Neural progenitor cell (in vitro differentiated cells): ENCODE results near the gene FGD3. TPM values are rescaled to one million over a fixed set of nuclear protein-coding genes. Genes with fewer than 3 reads are reported as not detected.

Source experiments
- DNase-seq: peaks from one replicate; pipeline ENCODE4 v3.0.0-alpha.2; 2016; ENCODE audit warnings: low spot score
- H2AFZ ChIP-seq: fragments of 200-600 bp; sonication (generic); replicated peaks from 2 replicates; pipeline ENCODE4 v1.6.1; 2016; ENCODE audit warnings: antibody characterized with exemption
- H3F3A ChIP-seq: fragments of 200-600 bp; sonication (generic); 2 replicates; pipeline ENCODE4 v1.6.1; 2016; ENCODE audit warnings: antibody characterized with exemption, low read depth
- H3K27ac ChIP-seq: fragments of 200-600 bp; sonication (generic); 2 replicates; pipeline ENCODE4 v1.5.1; 2016; ENCODE audit warnings: mild to moderate bottlenecking
- H3K27me3 ChIP-seq: fragments of 200-600 bp; sonication (generic); 2 replicates; pipeline ENCODE4 v1.6.1; 2016; ENCODE audit warnings: mild to moderate bottlenecking, moderate library complexity
- H3K36me3 ChIP-seq: fragments of 200-600 bp; sonication (generic); 2 replicates; pipeline ENCODE4 v1.5.1; 2016
- H3K4me1 ChIP-seq: fragments of 200-600 bp; sonication (generic); 2 replicates; pipeline ENCODE4 v1.6.1; 2016; ENCODE audit warnings: mixed run types
- H3K4me2 ChIP-seq: fragments of 200-600 bp; sonication (generic); 2 replicates; pipeline ENCODE4 v1.6.1; 2016
- H3K4me3 ChIP-seq: fragments of 200-600 bp; sonication (generic); 2 replicates; pipeline ENCODE4 v1.5.1; 2016
- H3K79me2 ChIP-seq: fragments of 200-600 bp; sonication (generic); 2 replicates; pipeline ENCODE4 v1.6.1; 2016; ENCODE audit warnings: low read depth
- H3K9ac ChIP-seq: fragments of 200-600 bp; sonication (generic); 2 replicates; pipeline ENCODE4 v1.6.1; 2016
- H3K9me3 ChIP-seq: fragments of 200-600 bp; sonication (generic); 2 replicates; pipeline ENCODE4 v1.5.1; 2016; ENCODE audit warnings: low read depth
- H4K20me1 ChIP-seq: fragments of 200-600 bp; sonication (generic); 2 replicates; pipeline ENCODE4 v1.6.1; 2016; ENCODE audit warnings: low read depth
- H3K27ac Mint-ChIP-seq: 3 replicates; pipeline ENCODE4 v1.8.0; 2021; ENCODE audit warnings: mixed read lengths
- H3K27me3 Mint-ChIP-seq: 2 replicates; pipeline ENCODE4 v1.8.0; 2022; ENCODE audit warnings: low read depth, mild to moderate bottlenecking, inconsistent platforms, moderate library complexity, mixed read lengths; ENCODE audit not compliant: insufficient read depth
- H3K36me3 Mint-ChIP-seq: 3 replicates; pipeline ENCODE4 v1.8.0; 2021; ENCODE audit warnings: mixed read lengths
- H3K4me1 Mint-ChIP-seq: 3 replicates; pipeline ENCODE4 v1.8.0; 2021; ENCODE audit warnings: mixed read lengths
- H3K4me3 Mint-ChIP-seq: 3 replicates; pipeline ENCODE4 v1.8.0; 2021; ENCODE audit warnings: mild to moderate bottlenecking, moderate library complexity, mixed read lengths
- H3K9me3 Mint-ChIP-seq: 3 replicates; pipeline ENCODE4 v1.8.0; 2020; ENCODE audit warnings: mixed read lengths
- EZH2 ChIP-seq: fragments of 200-600 bp; sonication (generic); IDR thresholded peaks from 2 replicates; pipeline ENCODE4 v1.6.1; 2017; ENCODE audit warnings: antibody characterized with exemption, mild to moderate bottlenecking, moderate library complexity
- EZH2phosphoT487 ChIP-seq: fragments of 200-600 bp; sonication (generic); IDR thresholded peaks from 2 replicates; pipeline ENCODE4 v1.6.1; 2017; ENCODE audit warnings: antibody characterized with exemption
- total RNA-seq: library from RNA; depleted of rRNA; stranded (reverse); fragments of >200 nt; gene quantifications from 2 replicates; pipeline ENCODE4 v1.2.3, GENCODE V29; 2015; ENCODE audit warnings: low replicate concordance
- TF ChIP-seq, protein P1 (sequence below): fragments of 200-600 bp; sonication (generic); IDR thresholded peaks from 2 replicates; pipeline ENCODE4 v1.5.1; 2017; ENCODE audit warnings: antibody characterized with exemption, mild to moderate bottlenecking

FGD3 gene
- total RNA-seq, 1 donor from 2014 or later: 0.56 TPM

DNA sequence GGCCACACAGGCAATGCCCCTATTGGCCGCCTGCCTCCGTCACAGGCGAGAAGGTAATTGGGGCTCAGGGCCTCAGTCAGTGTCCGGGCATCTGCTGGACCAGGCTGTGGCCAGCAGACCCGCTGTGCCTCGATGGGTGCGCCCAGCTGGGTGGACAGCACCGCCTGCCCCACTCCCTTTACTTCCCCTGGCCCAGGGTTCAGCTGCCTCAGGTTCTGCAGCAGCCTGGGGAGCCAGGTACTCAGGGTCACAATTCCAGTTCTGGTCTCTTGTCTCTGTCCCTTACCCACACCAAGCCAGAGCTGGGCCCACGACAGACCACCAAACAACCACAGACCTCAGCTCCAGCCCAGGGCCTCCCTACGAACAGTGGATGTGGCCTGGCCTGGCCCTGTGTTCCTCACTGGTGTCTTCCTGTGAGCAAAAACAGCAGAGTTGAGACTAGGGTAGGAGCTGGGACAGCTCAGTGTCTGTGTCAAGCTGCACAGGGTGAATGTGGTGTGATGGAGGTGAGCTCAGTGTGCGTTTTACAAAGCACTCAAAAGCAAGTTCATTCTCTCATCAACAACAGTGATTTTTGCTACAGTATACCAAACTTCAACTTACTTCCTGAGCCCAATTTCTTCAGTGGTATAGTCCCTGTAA, 77.8 kb downstream of the FGD3 start:
- H3K9me3 ChIP-seq: no peaks in the 10 kb centered on the region
- no peak overlapping the region for H3K27ac ChIP-seq
- no peaks in the 10 kb centered on the region for H3K27me3 ChIP-seq
- DNase-seq: no peak
- no peak overlapping the region for H3K27ac Mint-ChIP-seq
- H3K36me3 Mint-ChIP-seq: no peaks in the 10 kb centered on the region
- H3K4me2 ChIP-seq: no peak overlapping the region
- no peaks in the 10 kb centered on the region for H3K4me1 ChIP-seq
- TF ChIP-seq EZH2: no peak
- TF ChIP-seq EZH2phosphoT487: no peak
- no peaks in the 10 kb centered on the region for H3F3A ChIP-seq
- no peak overlapping the region for H3K4me3 Mint-ChIP-seq
- no peak overlapping the region for H2AFZ ChIP-seq
- H3K36me3 ChIP-seq: no peaks in the 10 kb centered on the region
- peaks cover 5% of the 10 kb centered on the region for H3K4me1 Mint-ChIP-seq
- no peaks in the 10 kb centered on the region for H4K20me1 ChIP-seq
- no peaks in the 10 kb centered on the region for H3K9me3 Mint-ChIP-seq
- H3K79me2 ChIP-seq: no peaks in the 10 kb centered on the region
- no peak overlapping the region for H3K4me3 ChIP-seq
- H3K9ac ChIP-seq: no peak overlapping the region
- H3K27me3 Mint-ChIP-seq: peaks cover 8% of the 10 kb centered on the region

DNA sequence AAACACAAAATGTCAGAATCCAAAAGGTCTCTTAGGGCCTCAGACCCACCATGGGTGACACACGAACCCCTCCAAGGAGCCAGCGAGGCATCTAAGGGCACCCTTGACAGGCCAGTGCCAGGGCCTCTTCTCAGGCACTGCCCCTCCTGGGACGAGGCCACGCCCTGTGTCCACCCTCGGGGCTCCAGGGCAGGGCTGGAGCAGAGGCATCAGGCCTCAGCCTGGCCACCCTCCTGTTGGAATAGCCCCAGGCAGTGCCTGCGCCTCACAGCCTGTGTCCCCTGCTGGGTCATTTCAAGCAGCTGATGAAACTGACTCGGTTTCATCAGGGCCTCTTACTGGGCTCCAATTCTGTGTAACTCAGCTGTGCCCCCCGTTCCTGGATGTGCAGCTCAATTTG, 78.4 kb downstream of the FGD3 start:
- Histone ChIP-seq H3K4me3 (no peak overlapping the region), H3F3A (no peaks in the 10 kb centered on the region), H3K9ac (no peak overlapping the region), H3K27me3 (no peaks in the 10 kb centered on the region), H3K4me1 (no peaks in the 10 kb centered on the region), H3K79me2 (no peaks in the 10 kb centered on the region), H3K4me2 (no peak overlapping the region), H3K36me3 (no peaks in the 10 kb centered on the region), H3K9me3 (no peaks in the 10 kb centered on the region), H3K27ac (no peak overlapping the region), H2AFZ (no peak overlapping the region), H4K20me1 (no peaks in the 10 kb centered on the region)
- Mint-ChIP-seq H3K27me3 (peaks cover 8% of the 10 kb centered on the region), H3K4me3 (no peak overlapping the region), H3K9me3 (no peaks in the 10 kb centered on the region), H3K27ac (no peak overlapping the region), H3K4me1 (peaks cover 5% of the 10 kb centered on the region), H3K36me3 (no peaks in the 10 kb centered on the region)
- no peak for DNase-seq
- TF ChIP-seq, protein P1, sequence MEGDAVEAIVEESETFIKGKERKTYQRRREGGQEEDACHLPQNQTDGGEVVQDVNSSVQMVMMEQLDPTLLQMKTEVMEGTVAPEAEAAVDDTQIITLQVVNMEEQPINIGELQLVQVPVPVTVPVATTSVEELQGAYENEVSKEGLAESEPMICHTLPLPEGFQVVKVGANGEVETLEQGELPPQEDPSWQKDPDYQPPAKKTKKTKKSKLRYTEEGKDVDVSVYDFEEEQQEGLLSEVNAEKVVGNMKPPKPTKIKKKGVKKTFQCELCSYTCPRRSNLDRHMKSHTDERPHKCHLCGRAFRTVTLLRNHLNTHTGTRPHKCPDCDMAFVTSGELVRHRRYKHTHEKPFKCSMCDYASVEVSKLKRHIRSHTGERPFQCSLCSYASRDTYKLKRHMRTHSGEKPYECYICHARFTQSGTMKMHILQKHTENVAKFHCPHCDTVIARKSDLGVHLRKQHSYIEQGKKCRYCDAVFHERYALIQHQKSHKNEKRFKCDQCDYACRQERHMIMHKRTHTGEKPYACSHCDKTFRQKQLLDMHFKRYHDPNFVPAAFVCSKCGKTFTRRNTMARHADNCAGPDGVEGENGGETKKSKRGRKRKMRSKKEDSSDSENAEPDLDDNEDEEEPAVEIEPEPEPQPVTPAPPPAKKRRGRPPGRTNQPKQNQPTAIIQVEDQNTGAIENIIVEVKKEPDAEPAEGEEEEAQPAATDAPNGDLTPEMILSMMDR: no peak
- TF ChIP-seq EZH2phosphoT487: no peak
- TF ChIP-seq EZH2: no peak

DNA sequence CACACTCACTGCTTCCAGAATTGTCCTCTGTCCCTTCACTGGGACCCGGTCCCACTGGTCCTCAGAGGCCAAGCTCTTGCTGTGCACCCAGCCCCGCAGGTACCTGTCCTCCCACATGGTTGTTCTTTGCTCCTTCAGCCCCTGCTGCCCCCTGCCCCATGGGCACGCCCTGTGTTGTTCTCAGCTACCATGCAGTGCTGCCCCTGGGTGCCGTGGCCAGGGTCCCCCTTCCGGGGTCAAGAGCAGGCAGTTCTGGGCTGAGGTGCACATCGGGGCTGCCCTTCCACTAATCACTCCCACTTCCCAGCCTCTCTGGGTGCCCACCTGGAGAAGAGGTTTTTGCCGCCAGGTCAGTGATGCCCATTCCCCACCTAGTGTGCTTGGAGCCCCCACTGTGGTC, 79.3 kb downstream of the FGD3 start:
- Histone ChIP-seq H3F3A (no peaks in the 10 kb centered on the region), H3K79me2 (no peaks in the 10 kb centered on the region), H3K36me3 (no peaks in the 10 kb centered on the region), H3K9ac (no peak overlapping the region), H4K20me1 (no peaks in the 10 kb centered on the region), H3K27me3 (no peaks in the 10 kb centered on the region), H3K4me2 (no peak overlapping the region), H3K4me3 (no peak overlapping the region), H3K9me3 (no peaks in the 10 kb centered on the region), H2AFZ (no peak overlapping the region), H3K4me1 (no peaks in the 10 kb centered on the region), H3K27ac (no peak overlapping the region)
- Mint-ChIP-seq H3K27me3 (peaks cover 8% of the 10 kb centered on the region), H3K36me3 (no peaks in the 10 kb centered on the region), H3K9me3 (no peaks in the 10 kb centered on the region), H3K4me1 (peaks cover 6% of the 10 kb centered on the region), H3K27ac (no peak overlapping the region), H3K4me3 (no peak overlapping the region)
- TF ChIP-seq EZH2phosphoT487: no peak
- TF ChIP-seq EZH2: no peak
- DNase-seq: no peak

DNA sequence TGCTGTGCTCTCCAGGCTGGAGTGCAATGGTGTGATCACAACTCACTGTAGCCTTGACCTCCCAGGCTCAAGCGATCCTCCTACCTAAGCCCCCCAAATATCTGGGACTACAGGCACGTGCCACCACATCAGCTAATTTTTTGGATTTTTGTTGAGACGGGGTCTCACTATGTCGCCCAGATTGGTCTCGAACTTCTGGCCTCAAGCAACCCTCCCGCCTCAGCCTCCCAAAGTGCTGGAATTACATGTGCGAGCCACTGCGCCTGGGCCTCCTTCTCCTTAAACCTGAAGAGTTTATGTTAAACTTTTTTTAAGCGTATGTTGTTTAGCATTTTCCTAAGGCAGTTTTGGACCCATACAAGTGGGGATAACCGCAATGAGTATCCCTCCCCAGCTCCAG, 80.4 kb downstream of the FGD3 start:
- Histone ChIP-seq H3K79me2 (no peaks in the 10 kb centered on the region), H3K4me1 (no peaks in the 10 kb centered on the region), H3K27ac (no peak overlapping the region), H3K27me3 (no peaks in the 10 kb centered on the region), H3K4me2 (no peak overlapping the region), H3K9ac (no peak overlapping the region), H3K36me3 (no peaks in the 10 kb centered on the region), H3K9me3 (no peaks in the 10 kb centered on the region), H4K20me1 (no peaks in the 10 kb centered on the region), H3F3A (no peaks in the 10 kb centered on the region), H2AFZ (no peak overlapping the region), H3K4me3 (no peak overlapping the region)
- TF ChIP-seq, protein P1: no peak
- no peak for TF ChIP-seq EZH2
- Mint-ChIP-seq H3K9me3 (no peaks in the 10 kb centered on the region), H3K27me3 (peaks cover 6% of the 10 kb centered on the region), H3K27ac (no peak overlapping the region), H3K36me3 (no peaks in the 10 kb centered on the region), H3K4me3 (no peak overlapping the region), H3K4me1 (peaks cover 4% of the 10 kb centered on the region)
- no peak for DNase-seq
